ENCODE measurements around the gene NFIL3.

DNA sequence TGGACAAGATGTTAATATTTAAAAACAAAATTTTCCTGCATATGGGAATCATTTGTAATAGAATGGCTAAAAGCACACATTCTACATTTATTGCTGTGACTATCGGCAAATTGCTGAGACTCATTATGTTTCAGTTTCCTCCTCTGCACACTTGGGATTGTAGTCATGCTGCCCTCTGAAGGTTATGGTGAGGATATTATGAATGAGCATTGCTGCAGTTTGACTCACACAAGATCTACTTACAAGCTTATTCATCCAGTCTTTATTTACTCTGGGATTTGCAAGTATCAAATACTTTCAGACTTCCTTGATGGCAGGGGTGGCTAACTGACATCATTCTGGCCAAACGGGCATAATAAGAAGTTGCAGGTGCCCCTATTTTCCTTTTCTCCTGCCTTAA, 9.5 kb upstream of the NFIL3 start:
- no peak for TF ChIP-seq POLR2AphosphoS5 (IDR thresholded peaks at IDR 0.05)
- no peak for TF ChIP-seq POLR2A (IDR thresholded peaks at IDR 0.05; ENCODE audit: low read depth)

Measured in esophagus muscularis mucosa (tissue), 2 donors.